HUES6 (cell line): Measurements from ENCODE around the gene SORBS1.

Experiments used
- H3K27ac ChIP-seq: 2 replicates; pipeline ENCODE4 v1.7.0; 2013; ENCODE audit warnings: low read depth, mild to moderate bottlenecking, low read length, inconsistent platforms
- H3K27me3 ChIP-seq: 2 replicates; pipeline ENCODE4 v1.6.1; 2013; ENCODE audit warnings: low read length; ENCODE audit not compliant: control insufficient read depth, insufficient read depth
- H3K36me3 ChIP-seq: 2 replicates; pipeline ENCODE4 v1.6.1; 2013; ENCODE audit warnings: low read length; ENCODE audit not compliant: control insufficient read depth, insufficient read depth
- H3K4me1 ChIP-seq: 2 replicates; pipeline ENCODE4 v1.6.1; 2013; ENCODE audit warnings: low read length; ENCODE audit not compliant: control insufficient read depth, insufficient read depth
- H3K4me3 ChIP-seq: 2 replicates; pipeline ENCODE4 v1.5.1; 2013; ENCODE audit warnings: low read depth, low read length
- H3K9ac ChIP-seq: one replicate; pipeline ENCODE4 v1.6.1; 2013; ENCODE audit warnings: mild to moderate bottlenecking, low read length
- H3K9me3 ChIP-seq: 2 replicates; pipeline ENCODE4 v1.6.1; 2013; ENCODE audit warnings: low read depth, low read length; ENCODE audit not compliant: control insufficient read depth, insufficient read depth

Gene SORBS1

DNA sequence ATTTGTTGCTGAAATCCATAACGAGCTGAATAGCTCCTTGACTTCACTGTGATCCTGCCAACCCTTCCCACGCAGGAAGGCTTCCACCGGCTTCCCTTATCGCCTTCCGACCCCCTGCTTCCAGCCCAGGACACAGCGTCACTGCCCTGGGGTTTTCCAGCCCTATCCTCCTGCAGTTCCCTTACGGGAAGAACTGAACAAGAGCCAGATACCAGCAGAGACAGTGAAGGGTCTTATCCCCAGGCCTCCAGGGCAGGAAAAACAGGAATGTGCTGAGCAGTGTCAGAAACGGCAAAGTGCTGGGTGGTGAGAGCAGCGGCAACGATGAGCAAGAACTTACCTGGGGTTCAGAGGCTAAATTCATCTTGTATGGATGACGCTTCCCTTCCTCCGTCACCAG lies 292.7 kb downstream of the SORBS1 start:
- peak overlapping the region; percentile 15; the same call in 1 of the 2 replicates for H3K27ac ChIP-seq
- peaks cover 50% of the 10 kb centered on the region for H3K36me3 ChIP-seq
- H3K4me1 ChIP-seq = peaks cover 53% of the 10 kb centered on the region
- peak overlapping the region; percentile 57 for H3K9ac ChIP-seq
- H3K4me3 ChIP-seq = no peak overlapping the region
- no peaks in the 10 kb centered on the region for H3K27me3 ChIP-seq
- H3K9me3 ChIP-seq = no peaks in the 10 kb centered on the region

- no peaks in the 10 kb centered on the region for H3K9me3 ChIP-seq
- no peaks in the 10 kb centered on the region for H3K27me3 ChIP-seq
- H3K4me3 ChIP-seq = no peak overlapping the region
- peaks cover 61% of the 10 kb centered on the region for H3K36me3 ChIP-seq
- peaks cover 56% of the 10 kb centered on the region for H3K4me1 ChIP-seq
- H3K27ac ChIP-seq = peak overlapping the region; percentile 84
- H3K9ac ChIP-seq = no peak overlapping the region
These were observed 293.9 kb downstream of the SORBS1 start for GRCh38 chr10:95267251-95267650.

- Histone ChIP-seq H3K9ac (peak overlapping the region; percentile 35), H3K9me3 (no peaks in the 10 kb centered on the region), H3K36me3 (peaks cover 64% of the 10 kb centered on the region), H3K27me3 (no peaks in the 10 kb centered on the region), H3K4me1 (peaks cover 56% of the 10 kb centered on the region), H3K27ac (peak overlapping the region; percentile 84), H3K4me3 (no peak overlapping the region)
These were observed 294.5 kb downstream of the SORBS1 start for GRCh38 chr10:95266674-95267095.

DNA sequence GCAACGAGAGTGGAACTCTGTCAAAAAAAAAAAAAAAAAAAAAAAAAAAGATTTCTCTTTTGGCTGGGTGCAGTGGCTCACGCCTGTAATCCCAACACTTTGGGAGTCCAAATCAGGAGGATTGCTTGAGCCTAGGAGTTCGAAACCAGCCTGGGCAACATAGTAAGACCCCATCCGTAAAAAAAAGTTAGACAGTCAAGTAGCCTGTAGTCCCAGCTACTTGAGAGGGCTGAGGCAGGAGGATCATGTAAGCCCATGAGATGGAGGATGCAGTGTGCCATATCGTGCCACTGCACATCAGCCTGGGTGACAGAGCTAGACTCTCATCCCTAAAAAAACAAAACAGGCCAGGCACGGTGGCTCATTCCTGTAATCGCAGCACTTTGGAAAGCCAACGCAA lies 295.6 kb downstream of the SORBS1 start:
- Histone ChIP-seq H3K4me1 (peaks cover 66% of the 10 kb centered on the region), H3K36me3 (peaks cover 70% of the 10 kb centered on the region), H3K27me3 (no peaks in the 10 kb centered on the region)

DNA sequence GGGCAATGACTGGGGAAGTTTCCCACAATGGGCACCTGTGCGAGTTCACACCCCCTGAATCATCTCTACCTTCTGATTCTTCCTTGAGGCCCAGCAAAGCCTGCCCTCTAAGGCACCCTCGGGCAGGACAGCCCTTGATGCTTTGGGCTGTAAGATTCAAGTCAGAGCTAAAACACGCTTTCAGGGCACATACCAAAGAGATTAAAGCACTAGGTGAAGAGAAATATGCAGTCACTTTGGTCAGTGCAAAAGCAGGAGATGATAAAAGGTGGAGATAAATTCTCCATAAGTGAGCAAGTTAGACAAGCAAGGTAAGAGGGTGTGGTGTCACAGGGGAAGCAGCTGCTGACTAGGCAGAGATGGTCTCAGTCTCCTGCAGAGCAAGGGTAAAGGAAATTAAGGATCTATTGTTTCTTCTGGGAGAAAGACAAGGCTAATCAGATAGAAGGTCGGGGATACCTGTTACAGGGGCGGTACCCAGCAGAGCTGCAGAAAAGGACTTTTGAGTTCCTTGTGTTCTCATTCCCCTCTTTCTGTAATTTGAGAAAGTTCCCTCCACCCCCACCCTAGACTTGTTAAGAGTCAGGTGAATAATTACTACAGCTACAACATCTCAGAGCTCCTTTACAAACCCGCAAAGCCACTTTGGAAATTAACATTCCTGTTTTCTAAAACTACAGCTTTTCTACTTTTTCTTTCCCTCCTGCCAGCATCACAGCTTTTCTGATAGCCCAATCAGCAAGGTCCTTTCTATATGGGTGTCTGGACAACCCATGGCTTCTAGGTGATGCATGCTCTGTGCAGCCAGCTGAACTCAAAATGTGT lies 296.7 kb downstream of the SORBS1 start:
- Histone ChIP-seq H3K9ac (peak overlapping the region; percentile 55), H3K4me1 (peaks cover 68% of the 10 kb centered on the region), H3K36me3 (peaks cover 73% of the 10 kb centered on the region), H3K27me3 (no peaks in the 10 kb centered on the region), H3K4me3 (no peak overlapping the region), H3K9me3 (no peaks in the 10 kb centered on the region), H3K27ac (peak overlapping the region; percentile 87)

More for the DNA sequence above, 295.6 kb downstream of the SORBS1 start:
- Histone ChIP-seq H3K4me3 (no peak overlapping the region), H3K9me3 (no peaks in the 10 kb centered on the region), H3K9ac (no peak overlapping the region), H3K27ac (peak overlapping the region; percentile 23; the same call in 1 of the 2 replicates)

GRCh38 chr10:95263864-95264226 lies 297.3 kb downstream of the SORBS1 start:
- Histone ChIP-seq H3K27me3 (no peaks in the 10 kb centered on the region), H3K4me1 (peaks cover 64% of the 10 kb centered on the region), H3K9ac (peak overlapping the region; percentile 3), H3K9me3 (no peaks in the 10 kb centered on the region), H3K4me3 (no peak overlapping the region), H3K27ac (no peak overlapping the region), H3K36me3 (peaks cover 77% of the 10 kb centered on the region)

- H3K36me3 ChIP-seq = peaks cover 77% of the 10 kb centered on the region
- H3K4me3 ChIP-seq = no peak overlapping the region
- no peaks in the 10 kb centered on the region for H3K27me3 ChIP-seq
- H3K9me3 ChIP-seq = 0 out of 2 replicates have a peak, but pooled peaks cover 2% of the 10 kb centered on the region
- H3K9ac ChIP-seq = no peak overlapping the region
- peaks cover 55% of the 10 kb centered on the region for H3K4me1 ChIP-seq
- no peak overlapping the region for H3K27ac ChIP-seq
These were observed 298.2 kb downstream of the SORBS1 start for GRCh38 chr10:95262763-95263518.

DNA sequence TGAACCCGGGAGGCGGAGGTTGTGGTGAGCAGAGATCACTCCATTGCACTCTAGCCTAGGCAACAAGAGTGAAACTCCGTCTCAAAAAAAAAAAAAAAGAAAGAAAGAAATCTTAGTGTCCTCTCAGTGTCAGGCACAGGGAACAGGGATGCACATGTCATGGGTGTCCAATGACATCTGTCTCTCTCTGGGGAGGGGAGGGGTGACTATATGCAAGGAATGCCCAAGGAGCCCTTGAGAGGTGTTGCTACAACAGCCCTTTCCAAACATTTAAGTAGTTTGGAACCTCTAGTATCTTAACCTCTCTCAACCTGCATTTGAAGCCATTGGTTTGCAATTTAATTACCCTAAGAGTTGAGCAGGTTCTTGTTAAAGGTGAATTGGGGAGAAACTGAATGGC lies 299.2 kb downstream of the SORBS1 start:
- no peak overlapping the region for H3K4me3 ChIP-seq
- peaks cover 46% of the 10 kb centered on the region for H3K4me1 ChIP-seq
- H3K9ac ChIP-seq = no peak overlapping the region
- peaks cover 7% of the 10 kb centered on the region; the same call in 1 of the 2 replicates for H3K9me3 ChIP-seq
- H3K27ac ChIP-seq = no peak overlapping the region
- H3K27me3 ChIP-seq = no peaks in the 10 kb centered on the region
- H3K36me3 ChIP-seq = peaks cover 78% of the 10 kb centered on the region
